GM19099 (cell line): ENCODE data around the gene TMEM141.
"Not testable (repeated sequence)": the region's sequence is repeated elsewhere in the genome, so short reads cannot be mapped to it uniquely, and the experiment has no call there.

Source experiments
- POLR2A ChIP-seq: IDR thresholded peaks from 3 replicates; pipeline ENCODE4 v1.6.1; 2011; ENCODE audit warnings: low read depth; ENCODE audit not compliant: insufficient read length; ENCODE audit errors: extremely low read depth

TMEM141 gene

GRCh38 chr9:136835932-136836904 lies 45.1 kb downstream of the TMEM141 start:
- TF ChIP-seq POLR2A = no peak

GRCh38 chr9:136837146-136837855 lies 46.2 kb downstream of the TMEM141 start:
- no peak for TF ChIP-seq POLR2A

- TF ChIP-seq POLR2A = no peak
Measured at GRCh38 chr9:136838314-136839228, 47.4 kb downstream of the TMEM141 start.

GRCh38 chr9:136839229-136840139 lies 48.3 kb downstream of the TMEM141 start:
- TF ChIP-seq POLR2A = no peak

GRCh38 chr9:136840140-136840876 lies 49.2 kb downstream of the TMEM141 start:
- no peak for TF ChIP-seq POLR2A

- no peak for TF ChIP-seq POLR2A
Measured at GRCh38 chr9:136840877-136841645, 49.9 kb downstream of the TMEM141 start.

- not testable (repeated sequence) for TF ChIP-seq POLR2A
Measured at GRCh38 chr9:136842380-136842948, 51.3 kb downstream of the TMEM141 start, which contains the start of gene AJM1. AJM1 (plus strand) TSS chr9:136842478; CDS start chr9:136844415, 1,937 bp downstream.
